HG03095 (cell line): Measurements from ENCODE around the gene PTGFRN.
"Not testable (repeated sequence)": the region's sequence is repeated elsewhere in the genome, so short reads cannot be mapped to it uniquely, and the experiment has no call there.

Source experiments
- ATAC-seq: cut with Tn5 transposase; IDR thresholded peaks from one replicate; pipeline ENCODE4 v1.9.1; 2021; ENCODE audit warnings: moderate library complexity; ENCODE audit not compliant: unreplicated experiment

The PTGFRN gene

DNA sequence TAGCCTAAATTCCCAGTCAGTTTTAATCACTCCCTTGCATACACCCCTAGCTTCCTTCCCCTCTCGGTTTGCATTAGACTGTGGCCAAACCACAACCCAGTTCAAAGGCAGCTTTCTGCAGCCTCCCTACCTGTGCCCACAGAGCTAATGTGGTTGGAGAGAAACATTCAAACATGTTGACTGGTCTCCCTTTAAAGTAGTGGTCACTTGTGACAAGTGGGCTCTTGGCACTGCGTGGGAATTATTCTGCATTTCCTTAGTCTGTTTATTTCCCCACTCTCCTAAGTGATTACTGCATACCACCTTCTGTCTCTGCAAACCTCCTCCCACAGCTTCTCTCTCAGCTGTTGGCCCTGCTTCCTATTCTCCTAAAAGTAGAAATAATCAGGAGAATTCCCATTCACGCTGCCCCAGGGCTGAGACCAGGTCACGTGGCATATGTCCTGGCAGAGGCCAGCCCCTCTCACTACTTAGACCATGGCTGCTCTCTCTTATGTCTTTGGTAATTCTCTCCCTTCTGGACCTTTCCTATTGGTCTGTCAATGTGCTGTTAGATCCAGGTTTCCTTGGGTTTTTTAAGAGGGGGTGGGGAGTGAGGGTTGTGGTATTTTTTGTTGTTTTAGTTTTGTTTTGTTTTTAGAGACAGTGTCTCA, 53.4 kb downstream of the PTGFRN start:
- ATAC-seq = no peak

- ATAC-seq = no peak
These were observed 57.1 kb downstream of the PTGFRN start for GRCh38 chr1:116966791-116967190.

DNA sequence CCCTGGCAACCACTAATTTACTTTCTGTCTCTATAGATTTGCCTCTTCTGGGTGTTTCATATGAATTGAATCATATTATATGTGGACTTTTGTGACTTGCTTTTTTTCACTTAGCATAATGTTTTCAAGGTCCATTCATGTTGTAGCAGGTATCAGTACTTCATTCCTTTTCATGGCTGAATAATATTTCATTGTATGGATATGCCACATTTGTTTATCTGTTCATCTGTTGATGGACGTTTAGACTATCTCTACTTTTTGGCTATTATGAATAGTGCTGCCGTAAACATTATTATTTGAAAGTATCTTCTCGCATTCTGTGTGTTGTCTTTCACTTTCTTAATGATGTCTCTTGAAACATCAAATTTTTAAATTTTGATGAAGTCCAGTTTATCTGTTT, 59.0 kb downstream of the PTGFRN start:
- no peak for ATAC-seq

GRCh38 chr1:116971258-116971860, 61.6 kb downstream of the PTGFRN start:
- ATAC-seq = no peak

GRCh38 chr1:116971965-116972673, 62.4 kb downstream of the PTGFRN start:
- ATAC-seq = no peak

- no peak for ATAC-seq
These were observed 62.9 kb downstream of the PTGFRN start for GRCh38 chr1:116972674-116973030.

DNA sequence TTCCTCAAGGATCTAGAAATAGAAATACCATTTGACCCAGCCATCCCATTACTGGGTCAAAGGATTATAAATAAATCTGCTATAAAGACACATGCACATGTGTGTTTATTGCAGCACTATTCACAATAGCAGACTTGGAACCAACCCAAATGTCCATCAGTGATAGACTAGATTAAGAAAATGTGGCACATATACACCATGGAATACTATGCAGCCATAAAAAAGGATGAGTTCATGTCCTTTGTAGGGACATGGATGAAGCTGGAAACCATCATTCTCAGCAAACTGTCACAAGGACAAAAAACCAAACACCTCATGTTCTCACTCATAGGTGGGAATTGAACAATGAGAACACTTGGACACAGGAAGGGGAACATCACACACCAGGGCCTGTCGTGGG, 70.6 kb downstream of the PTGFRN start:
- not testable (repeated sequence) for ATAC-seq

- ATAC-seq = no peak
These were observed 71.9 kb downstream of the PTGFRN start for GRCh38 chr1:116981521-116982037.

DNA sequence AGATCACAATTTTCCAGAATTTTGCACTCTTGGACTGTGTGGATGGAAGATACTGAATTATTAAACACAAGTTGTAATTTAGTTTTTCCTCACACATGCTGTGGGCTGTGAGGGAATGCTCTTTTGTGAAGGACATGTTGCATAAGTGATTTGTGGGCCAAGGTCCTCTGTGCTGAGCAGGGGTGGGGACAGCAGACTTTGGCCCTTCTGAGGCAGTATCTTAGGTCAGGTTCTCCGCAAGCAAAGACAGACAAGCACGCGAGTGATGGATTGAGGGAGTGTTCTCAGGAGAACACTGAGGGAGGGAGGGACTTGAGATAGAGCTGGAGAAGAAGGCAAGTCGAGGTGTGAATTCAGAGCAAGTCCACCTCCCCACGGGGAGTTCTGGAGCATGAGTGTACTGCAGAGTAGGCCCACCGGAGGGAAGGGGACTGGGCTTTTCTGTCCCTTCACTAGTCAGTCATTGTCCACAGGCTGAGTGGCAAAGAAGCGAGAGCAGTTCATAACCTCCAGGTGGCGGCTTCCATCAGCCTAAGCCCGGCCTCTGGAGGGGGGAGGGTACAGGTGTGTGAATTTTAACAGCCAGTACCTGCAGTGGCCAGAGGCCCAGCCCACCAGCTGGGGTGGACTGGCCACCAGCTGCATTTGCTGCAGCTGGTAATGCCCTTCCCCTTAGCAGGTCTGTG, 72.7 kb downstream of the PTGFRN start:
- ATAC-seq = no peak

DNA sequence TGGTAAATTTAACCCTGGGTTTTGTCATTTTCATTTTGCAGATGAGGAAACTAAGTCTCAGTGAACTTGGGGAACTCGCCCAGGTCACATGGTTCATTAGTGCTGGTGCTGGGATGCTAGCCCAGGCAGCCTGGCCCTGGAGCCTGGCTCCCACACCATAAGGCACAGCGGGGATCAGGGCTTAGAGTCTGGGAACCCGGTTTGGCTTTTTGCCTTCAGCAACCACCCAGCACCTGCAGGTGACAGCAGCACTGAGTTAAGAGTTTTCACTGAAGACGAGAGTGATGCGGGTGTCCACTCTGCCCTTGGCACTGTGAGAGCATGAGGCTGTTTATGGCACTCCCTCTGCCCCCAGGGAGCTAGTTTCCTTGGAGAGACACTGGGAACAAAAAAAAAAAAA, 73.4 kb downstream of the PTGFRN start:
- ATAC-seq = no peak

DNA sequence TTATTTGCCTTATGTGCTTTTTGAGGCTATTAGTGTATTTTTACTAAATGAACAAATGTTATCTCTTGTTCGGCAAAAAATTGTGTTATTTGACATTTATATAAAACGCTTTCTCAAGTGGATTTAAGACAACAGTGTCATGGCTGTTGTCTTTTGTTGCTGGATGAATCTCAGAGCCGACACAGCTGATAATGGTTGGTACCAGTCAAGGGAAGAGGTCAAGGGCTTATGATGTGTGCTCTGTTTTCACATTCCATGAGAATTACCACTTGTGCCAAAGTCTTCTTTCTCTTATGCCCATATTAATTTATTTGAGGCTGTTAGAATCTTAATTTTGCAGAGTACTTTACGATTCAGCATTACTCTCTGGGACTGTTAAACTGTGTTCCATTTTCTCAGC, 74.0 kb downstream of the PTGFRN start:
- no peak for ATAC-seq

DNA sequence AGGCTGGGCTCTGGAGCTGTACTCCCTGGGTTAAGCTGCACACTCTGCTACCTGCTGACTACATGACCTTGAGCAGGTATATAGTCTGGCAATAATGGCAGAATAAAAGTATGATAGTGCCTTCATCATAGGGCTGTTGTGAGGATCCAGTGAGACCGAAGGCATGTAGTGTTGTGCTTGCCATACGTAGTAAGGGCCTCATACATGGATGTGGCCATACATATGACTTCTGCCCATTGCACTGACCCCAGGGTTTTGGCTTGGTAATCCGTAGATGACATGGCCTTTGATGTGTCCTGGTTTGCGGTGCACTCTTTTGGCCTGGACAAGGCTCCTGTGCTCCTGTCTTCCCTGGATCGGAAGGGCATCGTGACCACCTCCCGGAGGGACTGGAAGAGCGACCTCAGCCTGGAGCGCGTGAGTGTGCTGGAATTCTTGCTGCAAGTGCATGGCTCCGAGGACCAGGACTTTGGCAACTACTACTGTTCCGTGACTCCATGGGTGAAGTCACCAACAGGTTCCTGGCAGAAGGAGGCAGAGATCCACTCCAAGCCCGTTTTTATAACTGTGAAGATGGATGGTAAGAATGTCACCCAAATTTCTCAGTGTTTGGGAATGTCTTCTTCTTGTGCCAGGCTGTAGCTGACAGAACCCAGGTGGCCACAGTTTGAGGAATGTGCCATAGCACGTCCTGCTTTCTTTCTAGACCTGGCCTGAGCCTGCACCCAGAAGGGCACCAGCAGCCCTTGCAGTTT, 74.9 kb downstream of the PTGFRN start:
- no peak for ATAC-seq

DNA sequence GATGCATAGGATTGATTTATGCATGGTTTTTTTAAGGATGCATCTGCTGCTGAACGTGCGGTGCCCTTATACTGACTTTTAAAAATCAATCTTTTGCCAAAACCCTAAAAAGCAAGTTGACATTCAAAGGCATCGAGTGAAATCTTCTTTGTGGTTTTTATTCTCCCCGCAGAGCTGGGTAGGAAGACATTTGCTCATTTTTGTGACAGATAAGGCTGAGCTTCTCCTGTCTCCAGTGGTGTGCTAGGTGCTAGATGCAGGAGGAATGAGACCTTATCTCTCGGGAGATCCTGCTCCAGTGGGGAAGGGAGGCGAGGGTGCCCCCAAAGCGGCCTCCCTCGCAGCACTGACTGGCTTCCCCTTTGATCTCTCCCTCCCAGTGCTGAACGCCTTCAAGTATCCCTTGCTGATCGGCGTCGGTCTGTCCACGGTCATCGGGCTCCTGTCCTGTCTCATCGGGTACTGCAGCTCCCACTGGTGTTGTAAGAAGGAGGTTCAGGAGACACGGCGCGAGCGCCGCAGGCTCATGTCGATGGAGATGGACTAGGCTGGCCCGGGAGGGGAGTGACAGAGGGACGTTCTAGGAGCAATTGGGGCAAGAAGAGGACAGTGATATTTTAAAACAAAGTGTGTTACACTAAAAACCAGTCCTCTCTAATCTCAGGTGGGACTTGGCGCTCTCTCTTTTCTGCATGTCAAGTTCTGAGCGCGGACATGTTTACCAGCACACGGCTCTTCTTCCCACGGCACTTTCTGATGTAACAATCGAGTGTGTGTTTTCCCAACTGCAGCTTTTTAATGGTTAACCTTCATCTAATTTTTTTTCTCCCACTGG, 76.9 kb downstream of the PTGFRN start:
- ATAC-seq = no peak

DNA sequence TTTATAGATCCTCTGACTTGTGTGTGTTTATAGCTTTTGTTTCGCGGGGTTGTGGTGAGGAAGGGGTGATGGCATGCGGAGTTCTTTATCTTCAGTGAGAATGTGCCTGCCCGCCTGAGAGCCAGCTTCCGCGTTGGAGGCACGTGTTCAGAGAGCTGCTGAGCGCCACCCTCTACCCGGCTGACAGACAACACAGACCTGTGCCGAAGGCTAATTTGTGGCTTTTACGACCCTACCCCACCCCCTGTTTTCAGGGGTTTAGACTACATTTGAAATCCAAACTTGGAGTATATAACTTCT, 77.5 kb downstream of the PTGFRN start:
- no peak for ATAC-seq

DNA sequence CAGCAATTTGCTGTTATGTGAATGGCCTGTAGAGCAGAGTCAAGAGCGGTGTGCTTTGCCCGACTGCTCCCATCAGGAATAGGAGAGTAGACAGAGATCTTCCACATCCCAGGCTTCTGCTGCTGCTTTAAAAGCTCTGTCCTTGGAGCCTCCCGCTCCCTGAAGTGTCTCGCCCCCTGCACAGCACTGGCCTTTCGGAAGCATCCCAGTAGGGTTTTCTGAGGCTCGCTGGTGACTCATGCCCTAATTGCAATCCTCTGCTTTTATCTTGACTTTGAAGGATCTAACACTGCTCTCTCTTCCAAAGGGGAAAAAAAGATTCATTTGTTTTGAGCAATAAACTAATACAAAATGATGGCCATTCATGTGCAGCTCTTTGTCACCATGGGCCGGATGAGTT, 78.5 kb downstream of the PTGFRN start:
- ATAC-seq = no peak

- ATAC-seq = no peak
These were observed 79.2 kb downstream of the PTGFRN start for GRCh38 chr1:116988908-116989307.

DNA sequence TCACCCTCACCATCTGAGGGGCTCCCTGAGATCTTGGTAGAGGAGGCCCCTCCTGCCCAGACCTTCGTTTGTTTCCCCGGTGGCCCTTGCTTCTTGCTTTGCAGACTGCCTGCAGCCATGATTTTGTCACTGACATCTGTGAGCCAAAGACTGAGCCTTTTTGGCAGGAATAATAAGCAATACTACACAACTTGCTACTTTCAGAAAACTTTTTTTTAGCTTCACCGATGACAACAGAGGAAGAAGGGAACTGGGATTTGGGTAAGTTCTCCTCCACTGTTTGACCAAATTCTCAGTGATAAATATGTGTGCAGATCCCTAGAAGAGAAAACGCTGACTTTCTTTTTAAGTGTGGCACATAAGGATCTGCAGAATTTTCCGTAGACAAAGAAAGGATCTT, 80.1 kb downstream of the PTGFRN start:
- ATAC-seq = no peak

DNA sequence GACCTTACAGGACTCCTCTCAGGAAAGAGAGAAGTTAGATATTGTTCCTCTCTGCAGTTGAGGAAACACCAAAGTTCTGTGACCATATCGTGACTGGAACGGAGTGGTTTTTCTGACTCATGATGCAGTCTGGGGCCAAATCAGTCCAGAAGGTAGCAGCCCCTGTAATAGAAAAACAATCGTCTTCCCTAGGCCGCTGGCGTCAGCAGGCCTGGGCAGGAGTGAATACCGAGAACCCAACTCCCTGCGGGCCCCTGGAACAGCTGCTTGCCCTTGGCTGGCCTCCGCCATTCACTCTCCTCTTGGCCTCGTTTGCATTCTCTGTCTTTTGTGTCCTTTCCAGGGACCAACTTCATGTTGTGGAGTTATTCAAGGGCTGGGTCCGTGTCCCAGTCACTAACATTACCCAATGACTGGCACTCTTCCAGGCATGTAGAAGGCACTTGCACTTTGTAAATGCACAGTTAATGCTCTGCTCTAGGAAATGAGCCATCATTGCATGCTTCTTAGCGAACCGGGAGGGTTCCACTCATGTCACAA, 81.0 kb downstream of the PTGFRN start:
- no peak for ATAC-seq

DNA sequence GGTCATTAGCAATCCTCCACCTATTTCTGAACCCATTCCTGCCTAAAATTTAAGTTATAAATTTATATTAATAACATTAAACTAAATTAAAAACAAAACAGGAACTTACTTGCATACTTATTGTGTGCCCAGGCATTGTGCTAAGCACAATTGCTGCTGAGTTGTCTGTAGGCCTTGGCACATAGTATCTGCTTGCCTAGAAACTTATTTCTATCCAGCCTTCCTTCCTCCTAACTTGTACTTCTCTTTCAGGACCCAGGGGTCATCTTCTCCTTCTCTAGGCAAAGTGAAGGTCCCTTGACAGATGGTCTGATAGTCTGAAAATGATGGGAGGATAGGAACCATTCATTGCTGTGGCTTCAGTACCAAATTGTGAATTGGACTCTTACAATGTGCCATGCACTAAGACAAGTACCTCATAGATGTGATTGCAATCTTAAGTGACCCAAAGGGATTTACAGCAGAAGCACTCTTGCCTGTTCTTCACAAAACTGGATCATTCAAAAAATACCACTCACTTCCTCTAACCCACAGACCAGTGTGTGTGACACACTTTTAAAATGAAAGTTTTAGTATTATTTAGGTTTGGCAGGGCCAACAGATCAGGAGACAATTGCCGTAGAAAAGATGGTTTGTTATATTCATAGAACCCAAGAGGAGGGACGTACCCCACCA, 81.6 kb downstream of the PTGFRN start:
- ATAC-seq = no peak
